CD14-positive monocyte (primary cell): Measurements from ENCODE around the gene HPCA. TPM values are rescaled to one million over a fixed set of nuclear protein-coding genes. Genes with fewer than 3 reads are reported as not detected.

Experiments
- DNase-seq, 3 donors: peaks; one replicate each; pipeline ENCODE4 v3.0.0-alpha.2; 2011 to 2022
- H2AFZ ChIP-seq: 2 replicates; pipeline ENCODE4 v1.6.0; 2012; ENCODE audit warnings: mild to moderate bottlenecking, low read depth, low read length, inconsistent platforms; ENCODE audit not compliant: insufficient read depth, poor library complexity, severe bottlenecking
- H3K27ac ChIP-seq, 2 donors: 1 replicate in 1 of 2; 2 replicates in 1 of 2; pipeline ENCODE4 v1.5.1; 2012 to 2013; ENCODE audit warnings: low read length in 2 of 2, control low read depth in 1 of 2, inconsistent platforms in 1 of 2, low read depth in 1 of 2, mild to moderate bottlenecking in 1 of 2
- H3K27me3 ChIP-seq, 2 donors: one replicate each; pipeline versions ENCODE4 v1.6.0 to v1.6.1; 2011 to 2013; ENCODE audit warnings: low read length in 2 of 2; ENCODE audit not compliant: control insufficient read depth in 2 of 2, insufficient read depth in 2 of 2
- H3K36me3 ChIP-seq, 2 donors: replicated peaks in 1 of 2; 1 replicate in 1 of 2; 2 replicates in 1 of 2; pipeline versions ENCODE4 v1.5.1 to v1.6.1; 2012 to 2013; ENCODE audit warnings: low read length in 2 of 2, control low read depth in 1 of 2, inconsistent platforms in 1 of 2, mild to moderate bottlenecking in 1 of 2; ENCODE audit not compliant: insufficient read depth in 2 of 2, control insufficient read depth in 1 of 2
- H3K4me1 ChIP-seq, 2 donors: 1 replicate in 1 of 2; 2 replicates in 1 of 2; pipeline versions ENCODE4 v1.5.1 to v1.6.1; 2012 to 2013; ENCODE audit warnings: low read length in 2 of 2, control low read depth in 1 of 2, inconsistent platforms in 1 of 2, mild to moderate bottlenecking in 1 of 2, moderate library complexity in 1 of 2; ENCODE audit not compliant: insufficient read depth in 2 of 2, control insufficient read depth in 1 of 2
- H3K4me2 ChIP-seq: replicated peaks from 2 replicates; pipeline ENCODE3; 2012; ENCODE audit warnings: low read length, moderate library complexity, mild to moderate bottlenecking; ENCODE audit not compliant: poor library complexity, severe bottlenecking; ENCODE audit errors: extremely low read depth
- H3K4me3 ChIP-seq, 3 experiments: fragments of 200-600 bp in 1 of 3; sonication (generic) in 1 of 3; replicated peaks in 1 of 3; 1 replicate in 2 of 3; 2 replicates in 1 of 3; pipeline ENCODE4 v1.5.1; 2011 to 2013; ENCODE audit warnings: low read length in 3 of 3, mild to moderate bottlenecking in 3 of 3, control low read depth in 2 of 3, low read depth in 2 of 3, inconsistent platforms in 1 of 3, moderate library complexity in 1 of 3
- H3K79me2 ChIP-seq: 2 replicates; pipeline ENCODE4 v1.6.0; 2012; ENCODE audit warnings: mild to moderate bottlenecking, control low read depth, inconsistent platforms, low read length, moderate library complexity; ENCODE audit not compliant: insufficient read depth
- H3K9ac ChIP-seq: 2 replicates; pipeline ENCODE4 v1.6.0; 2017; ENCODE audit warnings: low read length, mild to moderate bottlenecking; ENCODE audit not compliant: insufficient read depth, poor library complexity, severe bottlenecking
- H3K9me3 ChIP-seq, 2 donors: replicated peaks in 1 of 2; 1 replicate in 1 of 2; 2 replicates in 1 of 2; pipeline versions ENCODE4 v1.5.1 to v1.6.1; 2012 to 2013; ENCODE audit warnings: low read length in 2 of 2, control low read depth in 1 of 2; ENCODE audit not compliant: control insufficient read depth in 1 of 2, insufficient read depth in 1 of 2
- H4K20me1 ChIP-seq: 2 replicates; pipeline ENCODE4 v1.6.0; 2012; ENCODE audit warnings: mild to moderate bottlenecking, low read length, control low read depth, moderate library complexity; ENCODE audit not compliant: insufficient read depth
- H3K27ac Mint-ChIP-seq, 7 donors: one replicate each; pipeline ENCODE4 v1.8.0; 2020; ENCODE audit warnings: mild to moderate bottlenecking in 7 of 7, mixed read lengths in 7 of 7, moderate library complexity in 6 of 7, inconsistent platforms in 2 of 7
- H3K27me3 Mint-ChIP-seq, 3 donors: one replicate each; pipeline ENCODE4 v1.8.0; 2021 to 2022; ENCODE audit warnings: low read depth in 3 of 3, mild to moderate bottlenecking in 3 of 3, mixed read lengths in 3 of 3, moderate library complexity in 3 of 3, inconsistent platforms in 1 of 3
- H3K36me3 Mint-ChIP-seq, 2 donors: one replicate each; pipeline ENCODE4 v1.8.0; 2020; ENCODE audit warnings: mixed read lengths in 2 of 2, inconsistent platforms in 1 of 2, mild to moderate bottlenecking in 1 of 2
- H3K4me1 Mint-ChIP-seq: one replicate; pipeline ENCODE4 v1.8.0; 2020; ENCODE audit warnings: mild to moderate bottlenecking, mixed read lengths
- H3K4me3 Mint-ChIP-seq, 2 donors: one replicate each; pipeline ENCODE4 v1.8.0; 2020; ENCODE audit warnings: mild to moderate bottlenecking in 2 of 2, mixed read lengths in 2 of 2, moderate library complexity in 1 of 2
- H3K9me3 Mint-ChIP-seq, 7 donors: one replicate each; pipeline ENCODE4 v1.8.0; 2020 to 2022; ENCODE audit warnings: mixed read lengths in 7 of 7, mild to moderate bottlenecking in 6 of 7, moderate library complexity in 6 of 7, inconsistent platforms in 2 of 7
- WGBS: methylation state at CpG from one replicate; pipeline ENCODE4 v1.1.5; 2013; ENCODE audit warnings: missing lambda C conversion rate; ENCODE audit not compliant: insufficient coverage; 5-methylcytosine and 5-hydroxymethylcytosine counted together
- intact Hi-C, 2 donors: fragments of 100-400 bp; cut with micrococcal nuclease; formaldehyde crosslinking; loops; one replicate each; pipeline versions ENCODE4 v1.15.0 to v1.15.1; 2023
- polyA plus RNA-seq, 3 donors: library from polyadenylated mRNA; depleted of rRNA in 1 of 3; unstranded in 2 of 3; stranded (reverse) in 1 of 3; fragments of 300-500 nt in 2 of 3; fragments of >200 nt in 1 of 3; fragmentation: Illumina TruSeq in 2 of 3; gene quantifications; 1 replicate in 2 of 3; 2 replicates in 1 of 3; pipeline ENCODE4 v1.2.3, GENCODE V29; 2012 to 2021
- TF ChIP-seq, protein P1 (sequence below): fragments of 200-600 bp; IDR thresholded peaks from one replicate; pipeline ENCODE4 v1.8.0; 2022; ENCODE audit warnings: antibody characterized with exemption, mild to moderate bottlenecking

Gene HPCA
- polyA plus RNA-seq, 3 donors, result not detected

DNA sequence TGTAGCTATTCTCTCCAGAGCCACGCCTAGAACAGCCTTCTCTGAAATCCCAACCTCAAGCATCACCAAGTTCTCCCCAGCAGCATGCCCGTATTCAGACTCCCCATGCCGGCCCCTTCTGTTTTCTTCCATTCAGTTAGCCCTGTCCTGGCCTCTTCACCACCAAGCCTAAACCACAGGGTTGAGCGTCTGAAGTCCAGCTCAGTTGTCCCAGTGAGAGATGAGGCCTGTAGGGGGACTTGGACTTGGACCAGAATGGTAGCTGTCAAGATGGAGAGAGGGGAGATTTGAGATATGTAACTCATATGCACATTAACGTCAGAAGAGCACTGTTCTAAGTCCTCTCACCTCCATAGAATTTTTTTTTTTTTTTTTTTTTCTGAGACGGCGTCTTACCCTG lies 20.4 kb downstream of the HPCA start:
- no peak for DNase-seq
- H3K9ac ChIP-seq, result no peak overlapping the region
- H3K27me3 ChIP-seq, result peaks cover 12 to 30% of the 10 kb centered on the region in 2 donors
- no peak overlapping the region for H3K4me3 ChIP-seq
- H3K36me3 Mint-ChIP-seq, result peaks cover 1 to 4% of the 10 kb centered on the region in 2 donors
- H3K9me3 ChIP-seq, result peaks cover 0 to 4% of the 10 kb centered on the region in 2 donors
- H3K4me1 ChIP-seq, result no peaks in the 10 kb centered on the region
- H3K9me3 Mint-ChIP-seq, result peaks cover 0 to 8% (median 4%) of the 10 kb centered on the region in 7 donors
- H2AFZ ChIP-seq, result no peak overlapping the region
- no CpG with 5 or more reads among the region's 7 CpGs for WGBS
- no peak overlapping the region for H3K4me3 Mint-ChIP-seq
- no peaks in the 10 kb centered on the region for H3K36me3 ChIP-seq
- H4K20me1 ChIP-seq, result no peaks in the 10 kb centered on the region
- H3K4me2 ChIP-seq, result no peak overlapping the region
- intact Hi-C loops, result no loop called here
- H3K27me3 Mint-ChIP-seq, result peaks cover 19 to 32% (median 30%) of the 10 kb centered on the region in 3 donors
- no peak overlapping the region for H3K27ac ChIP-seq
- no peaks in the 10 kb centered on the region for H3K79me2 ChIP-seq
- H3K27ac Mint-ChIP-seq, result no peak overlapping the region
- H3K4me1 Mint-ChIP-seq, result peaks cover 1% of the 10 kb centered on the region
- TF ChIP-seq, protein P1, sequence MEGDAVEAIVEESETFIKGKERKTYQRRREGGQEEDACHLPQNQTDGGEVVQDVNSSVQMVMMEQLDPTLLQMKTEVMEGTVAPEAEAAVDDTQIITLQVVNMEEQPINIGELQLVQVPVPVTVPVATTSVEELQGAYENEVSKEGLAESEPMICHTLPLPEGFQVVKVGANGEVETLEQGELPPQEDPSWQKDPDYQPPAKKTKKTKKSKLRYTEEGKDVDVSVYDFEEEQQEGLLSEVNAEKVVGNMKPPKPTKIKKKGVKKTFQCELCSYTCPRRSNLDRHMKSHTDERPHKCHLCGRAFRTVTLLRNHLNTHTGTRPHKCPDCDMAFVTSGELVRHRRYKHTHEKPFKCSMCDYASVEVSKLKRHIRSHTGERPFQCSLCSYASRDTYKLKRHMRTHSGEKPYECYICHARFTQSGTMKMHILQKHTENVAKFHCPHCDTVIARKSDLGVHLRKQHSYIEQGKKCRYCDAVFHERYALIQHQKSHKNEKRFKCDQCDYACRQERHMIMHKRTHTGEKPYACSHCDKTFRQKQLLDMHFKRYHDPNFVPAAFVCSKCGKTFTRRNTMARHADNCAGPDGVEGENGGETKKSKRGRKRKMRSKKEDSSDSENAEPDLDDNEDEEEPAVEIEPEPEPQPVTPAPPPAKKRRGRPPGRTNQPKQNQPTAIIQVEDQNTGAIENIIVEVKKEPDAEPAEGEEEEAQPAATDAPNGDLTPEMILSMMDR, result no peak

DNA sequence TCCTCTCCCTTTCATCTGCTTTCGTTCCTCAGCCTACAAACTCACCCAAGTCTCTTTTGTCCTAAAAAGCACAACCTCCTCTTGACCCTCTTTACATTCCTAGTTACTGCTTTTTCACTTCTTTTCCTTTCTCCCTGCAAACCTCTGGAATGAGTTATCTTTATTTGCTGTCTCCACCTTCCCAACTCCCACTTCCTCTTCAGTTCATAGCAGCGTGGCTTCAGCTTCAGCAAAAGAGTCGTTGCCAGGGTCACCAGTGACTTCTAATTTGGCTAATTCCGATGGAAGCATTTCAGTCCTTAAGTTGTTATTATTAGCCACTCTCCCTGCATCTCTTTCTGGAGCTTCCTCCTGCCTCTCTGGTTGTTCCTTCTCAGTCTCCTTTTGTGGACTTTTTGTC lies 21.1 kb downstream of the HPCA start:
- no peaks in the 10 kb centered on the region for H3K79me2 ChIP-seq
- Mint-ChIP-seq H3K36me3 (no peaks in the 10 kb centered on the region), H3K27ac (no peak overlapping the region), H3K27me3 (peaks cover 11 to 24% (median 22%) of the 10 kb centered on the region in 3 donors), H3K4me3 (no peak overlapping the region), H3K9me3 (peaks cover 0 to 2% (median 2%) of the 10 kb centered on the region in 7 donors), H3K4me1 (no peaks in the 10 kb centered on the region)
- H3K27ac ChIP-seq, result no peak overlapping the region
- peaks cover 8 to 22% of the 10 kb centered on the region in 2 donors for H3K27me3 ChIP-seq
- no peak overlapping the region for H3K4me3 ChIP-seq
- intact Hi-C loops, result no loop called here
- 34% methylated on average over 4 of the region's 4 CpGs for WGBS
- H4K20me1 ChIP-seq, result no peaks in the 10 kb centered on the region
- H3K9ac ChIP-seq, result no peak overlapping the region
- H3K4me1 ChIP-seq, result no peaks in the 10 kb centered on the region
- H3K36me3 ChIP-seq, result no peaks in the 10 kb centered on the region
- TF ChIP-seq, protein P1, result no peak
- no peak overlapping the region for H2AFZ ChIP-seq
- peaks cover 0 to under 1% of the 10 kb centered on the region in 2 donors for H3K9me3 ChIP-seq
- no peak overlapping the region for H3K4me2 ChIP-seq
- DNase-seq, result no peak
